ENCODE results near the gene GPR78.
"Not testable (repeated sequence)": the region's sequence is repeated elsewhere in the genome, so short reads cannot be mapped to it uniquely, and the experiment has no call there.

The GPR78 gene

GRCh38 chr4:8564595-8564994 lies 15.6 kb upstream of the GPR78 start:
- DNase-seq (ENCODE audit: low read depth, low spot score): no peak

- DNase-seq (ENCODE audit: low read depth, low spot score): no peak
Observed at GRCh38 chr4:8568068-8568668, 12.0 kb upstream of the GPR78 start.

DNA sequence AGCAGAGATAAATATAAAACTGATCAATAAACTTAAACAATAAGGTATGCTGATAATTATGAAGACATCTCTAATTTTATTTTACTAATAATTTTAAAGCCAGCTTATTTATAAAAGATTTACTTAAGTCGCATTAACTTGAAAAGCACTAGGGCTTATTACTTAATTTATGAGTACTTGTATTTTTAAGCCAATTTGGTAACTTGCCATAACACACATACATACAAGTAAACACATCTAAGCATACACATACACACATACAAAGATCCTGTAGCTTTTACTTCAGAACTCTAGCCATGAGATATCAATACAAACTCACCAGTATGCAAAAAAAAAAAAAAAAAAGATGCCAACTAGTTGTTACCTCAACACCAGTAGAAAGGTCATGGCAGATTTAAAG lies 10.0 kb upstream of the GPR78 start:
- no peak for DNase-seq (ENCODE audit: low read depth, low spot score)

- no peak for DNase-seq (ENCODE audit: low read depth, low spot score)
Observed at GRCh38 chr4:8571702-8572685, 8.2 kb upstream of the GPR78 start.

DNA sequence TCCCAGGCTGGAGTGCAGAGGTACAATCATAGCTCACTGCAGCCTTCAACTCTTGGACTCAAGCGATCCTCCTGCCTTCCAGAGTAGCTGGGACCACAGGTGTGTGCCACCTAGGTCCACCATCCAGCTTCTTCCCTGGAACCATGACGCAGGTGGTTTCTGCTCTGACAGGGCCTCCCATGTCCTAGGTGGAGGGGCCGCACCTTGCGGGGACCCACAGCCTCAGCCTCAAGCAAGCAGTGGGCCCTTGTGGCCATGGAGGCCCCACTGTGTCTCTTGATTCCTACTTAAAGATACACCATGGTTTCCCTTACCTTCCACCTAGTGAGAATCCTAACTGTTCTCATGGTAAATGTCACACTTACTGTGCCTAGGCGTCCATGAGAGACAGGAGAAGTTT lies 6.9 kb upstream of the GPR78 start:
- DNase-seq (ENCODE audit: low read depth, low spot score): no peak

DNA sequence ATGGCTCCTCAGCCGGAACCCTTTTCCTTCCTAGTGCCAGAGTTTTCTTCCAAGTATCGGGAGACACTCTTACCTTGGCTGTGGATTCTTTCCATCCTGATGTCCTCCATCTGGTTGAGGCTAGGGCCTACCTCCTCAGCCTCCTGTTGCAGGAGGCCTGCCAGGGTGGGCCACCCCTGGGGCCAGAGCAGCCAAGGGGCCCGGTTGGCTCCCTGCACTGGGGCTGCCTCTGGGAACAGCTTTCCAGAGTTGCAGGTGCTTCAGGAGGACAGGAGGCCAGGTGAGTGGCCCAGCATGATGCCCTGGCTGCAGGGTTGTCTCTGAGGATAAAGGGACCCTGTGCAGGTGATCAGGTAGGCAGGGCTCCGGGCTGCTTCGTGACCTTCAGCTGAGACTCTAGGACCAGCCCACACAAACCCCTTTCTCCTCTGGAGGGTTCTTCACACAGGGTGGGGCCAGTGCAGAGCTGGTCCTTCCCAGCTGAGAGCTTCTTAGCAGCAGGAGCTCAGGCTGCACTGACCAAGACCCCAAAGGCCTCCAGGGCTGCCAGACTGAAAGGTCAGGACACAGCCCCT lies 5.3 kb upstream of the GPR78 start:
- DNase-seq (ENCODE audit: low read depth, low spot score): no peak

- DNase-seq (ENCODE audit: low read depth, low spot score): no peak
Observed at GRCh38 chr4:8575457-8575856, 4.7 kb upstream of the GPR78 start.

- not testable (repeated sequence) for DNase-seq (ENCODE audit: low read depth, low spot score)
Observed at GRCh38 chr4:8576591-8576990, 3.6 kb upstream of the GPR78 start.

GRCh38 chr4:8577046-8577445 lies 3.1 kb upstream of the GPR78 start:
- no peak for DNase-seq (ENCODE audit: low read depth, low spot score)

DNA sequence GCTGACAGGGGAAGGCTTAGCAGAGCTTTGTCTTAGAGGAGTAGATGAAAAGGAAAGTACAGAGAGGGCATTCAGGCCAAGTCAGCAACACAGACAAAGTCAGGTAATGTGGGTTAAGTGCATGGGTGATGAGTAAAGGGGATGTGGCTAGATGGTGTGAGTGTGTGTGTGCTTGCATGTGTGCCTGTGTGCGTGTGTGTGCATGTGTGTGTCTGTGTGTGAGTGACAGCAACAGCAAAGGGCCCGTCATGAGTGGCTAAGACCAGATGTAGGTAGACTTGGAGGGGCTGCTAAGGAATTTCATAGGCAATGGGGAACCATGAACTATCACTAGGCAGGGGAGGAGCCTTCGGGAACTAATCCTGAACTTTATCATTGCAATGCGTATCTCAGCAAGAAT lies 2.2 kb upstream of the GPR78 start:
- DNase-seq (ENCODE audit: low read depth, low spot score): no peak

GRCh38 chr4:8578717-8579116 lies 1.5 kb upstream of the GPR78 start:
- no peak for DNase-seq (ENCODE audit: low read depth, low spot score)

- DNase-seq (ENCODE audit: low read depth, low spot score): no peak
Observed at GRCh38 chr4:8579526-8580320, 469 bp upstream of the GPR78 start.

- DNase-seq (ENCODE audit: low read depth, low spot score): no peak
Observed at GRCh38 chr4:8581094-8581861, 1.1 kb downstream of the GPR78 start.

- DNase-seq (ENCODE audit: low read depth, low spot score): no peak
Observed at GRCh38 chr4:8582016-8582415, 1.8 kb downstream of the GPR78 start.

- no peak for DNase-seq (ENCODE audit: low read depth, low spot score)
Observed at GRCh38 chr4:8582436-8582835, 2.2 kb downstream of the GPR78 start.

DNA sequence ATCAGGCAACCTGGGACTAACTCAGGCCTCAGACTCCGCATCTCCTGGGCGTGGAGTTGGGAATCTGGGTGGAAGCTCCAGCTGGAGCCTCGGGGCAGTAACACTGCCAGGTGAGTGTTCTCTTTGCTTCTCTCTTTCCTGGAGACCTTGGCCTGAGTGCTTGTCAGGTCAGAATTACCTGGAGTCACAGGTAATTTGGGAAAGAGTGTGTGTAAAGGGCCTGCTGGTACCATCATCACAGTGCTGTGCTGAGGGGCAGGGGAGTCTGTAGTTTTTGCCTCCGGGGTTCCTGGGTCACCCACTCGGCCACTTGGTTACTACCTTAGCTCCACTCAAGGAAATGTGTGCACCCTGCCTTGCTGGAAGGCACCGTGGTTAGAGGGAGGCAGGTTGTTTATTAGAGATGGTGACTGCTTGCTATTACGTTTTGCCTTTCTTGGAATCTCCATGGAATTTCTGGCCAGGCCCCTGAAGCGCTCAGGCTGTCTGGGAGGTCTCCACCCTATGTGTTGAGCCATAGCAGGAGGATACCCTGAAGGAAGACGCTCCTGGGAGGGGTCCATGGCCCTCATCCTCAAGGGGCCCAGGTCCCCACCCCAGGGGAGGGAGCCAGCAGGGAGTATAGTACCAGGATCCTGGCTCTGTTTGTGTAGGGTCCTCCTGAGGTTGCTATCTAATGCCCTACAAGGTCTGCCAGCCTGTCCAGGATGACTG lies 2.9 kb downstream of the GPR78 start:
- DNase-seq (ENCODE audit: low read depth, low spot score): no peak

- no peak for DNase-seq (ENCODE audit: low read depth, low spot score)
Observed at GRCh38 chr4:8583655-8584025, 3.4 kb downstream of the GPR78 start.

- DNase-seq (ENCODE audit: low read depth, low spot score): no peak
Observed at GRCh38 chr4:8585186-8585585, 5.0 kb downstream of the GPR78 start.

- DNase-seq (ENCODE audit: low read depth, low spot score): no peak
Observed at GRCh38 chr4:8585721-8586212, 5.6 kb downstream of the GPR78 start.

DNA sequence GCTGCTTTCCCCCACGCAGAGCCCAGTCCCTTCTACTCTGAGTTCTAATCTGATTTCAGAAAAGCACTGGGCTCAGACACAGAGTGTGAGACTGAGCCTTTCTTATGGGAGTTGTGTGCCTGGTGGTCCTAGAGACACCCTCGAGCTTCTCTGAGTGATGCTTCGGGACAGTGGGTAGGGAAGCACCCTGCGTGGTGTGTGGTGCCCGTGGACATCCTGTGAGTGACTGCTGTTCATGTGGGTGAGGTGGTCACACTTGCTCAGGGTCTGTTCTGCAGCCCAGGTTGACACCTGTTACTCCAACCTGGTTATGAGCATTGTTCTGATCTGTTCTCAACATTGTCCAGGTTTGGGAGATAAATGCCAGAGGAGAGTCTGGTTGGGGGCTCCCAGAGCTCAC lies 6.1 kb downstream of the GPR78 start:
- no peak for DNase-seq (ENCODE audit: low read depth, low spot score)

All from brain pericyte (primary cell).